GM18526 (cell line): Measurements from ENCODE around the gene FLT1.

ENCODE experiments used
- POLR2A ChIP-seq: IDR thresholded peaks from 3 replicates; pipeline ENCODE4 v1.6.1; 2011; ENCODE audit not compliant: insufficient read length; ENCODE audit errors: extremely low read depth

Gene FLT1

DNA sequence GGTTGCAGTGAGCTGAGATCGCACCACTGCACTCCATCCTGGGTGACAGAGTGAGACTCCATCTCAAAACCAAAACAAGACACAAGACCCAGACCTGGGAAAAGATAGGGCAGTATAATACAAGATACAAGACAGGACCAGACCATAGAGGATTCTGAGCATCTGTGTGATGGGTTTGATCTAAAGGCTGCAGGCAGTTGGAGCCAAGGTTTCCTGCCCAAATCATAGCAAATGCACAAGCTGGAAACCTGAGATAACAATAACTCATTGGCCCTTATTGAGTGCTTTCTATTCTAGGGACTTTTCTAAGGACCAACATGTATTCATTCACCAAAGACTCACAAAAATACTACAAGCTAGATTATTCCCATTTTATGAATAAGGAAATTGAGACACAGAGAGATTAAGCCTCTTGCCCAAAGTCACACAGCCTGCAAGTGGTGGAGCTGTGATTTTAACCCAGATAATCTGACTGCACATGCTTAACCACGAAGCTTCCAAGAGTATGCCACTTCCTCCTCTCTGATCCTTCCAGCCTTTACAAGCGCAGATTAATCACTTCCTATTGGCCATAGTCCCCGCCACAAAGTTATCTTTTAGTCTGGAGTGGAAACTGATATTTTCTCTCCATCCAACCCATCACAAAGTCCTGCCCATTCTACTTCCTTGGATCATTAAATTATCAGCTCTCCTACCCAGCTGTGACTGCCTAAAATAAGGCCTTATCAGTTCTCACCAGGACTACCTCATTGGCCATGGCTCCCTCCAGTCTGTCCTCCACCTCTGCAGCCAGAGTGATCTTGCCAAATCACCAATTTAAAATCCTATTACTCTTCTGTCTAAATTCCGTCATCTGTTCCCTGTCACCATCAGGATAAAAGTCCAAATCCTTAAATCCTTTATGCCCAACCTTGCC is 147.2 kb downstream of the FLT1 start:
- TF ChIP-seq POLR2A: no peak

DNA sequence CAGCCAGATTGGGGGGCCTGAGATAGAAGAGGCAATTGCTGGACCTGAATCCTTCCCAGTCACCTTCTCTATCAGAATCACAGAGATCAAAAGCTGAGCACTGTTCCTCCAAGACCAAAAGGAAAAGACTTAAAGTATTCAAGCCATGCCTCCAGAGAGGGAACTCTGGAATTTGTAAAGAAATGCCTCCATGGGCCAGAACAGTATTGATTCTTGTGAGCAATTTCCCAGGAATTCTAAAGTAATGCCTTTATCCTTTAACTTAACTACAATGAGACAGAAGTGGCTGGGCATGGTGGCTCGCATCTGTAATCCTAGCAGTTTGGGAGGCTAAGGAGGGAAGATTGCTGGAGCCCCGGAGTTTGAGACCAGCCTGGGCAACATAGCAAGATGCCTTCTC is 148.8 kb downstream of the FLT1 start:
- no peak for TF ChIP-seq POLR2A

- no peak for TF ChIP-seq POLR2A
Observed at GRCh38 chr13:28344163-28344562, 150.8 kb downstream of the FLT1 start.

DNA sequence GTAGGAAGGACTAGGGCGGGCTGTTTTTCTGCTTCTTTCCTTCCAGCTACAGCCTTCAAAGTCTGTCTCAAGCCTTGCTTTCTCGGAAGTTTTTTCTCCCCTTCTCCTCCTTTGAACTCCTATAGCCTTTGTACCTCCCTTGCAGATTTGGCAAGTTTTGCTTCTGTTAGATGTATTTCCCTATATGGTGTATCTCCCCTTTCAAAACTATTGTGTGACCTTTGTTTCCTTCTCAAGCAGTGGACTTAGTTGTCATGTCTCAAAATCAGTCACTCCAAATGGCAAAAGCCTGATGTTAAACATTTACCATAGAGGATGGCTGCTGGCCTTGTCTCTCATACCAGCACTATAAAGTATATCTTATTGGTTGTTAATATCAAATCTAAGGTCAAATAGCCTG is 152.7 kb downstream of the FLT1 start:
- TF ChIP-seq POLR2A: no peak

GRCh38 chr13:28340272-28340793 is 154.6 kb downstream of the FLT1 start:
- TF ChIP-seq POLR2A: no peak

DNA sequence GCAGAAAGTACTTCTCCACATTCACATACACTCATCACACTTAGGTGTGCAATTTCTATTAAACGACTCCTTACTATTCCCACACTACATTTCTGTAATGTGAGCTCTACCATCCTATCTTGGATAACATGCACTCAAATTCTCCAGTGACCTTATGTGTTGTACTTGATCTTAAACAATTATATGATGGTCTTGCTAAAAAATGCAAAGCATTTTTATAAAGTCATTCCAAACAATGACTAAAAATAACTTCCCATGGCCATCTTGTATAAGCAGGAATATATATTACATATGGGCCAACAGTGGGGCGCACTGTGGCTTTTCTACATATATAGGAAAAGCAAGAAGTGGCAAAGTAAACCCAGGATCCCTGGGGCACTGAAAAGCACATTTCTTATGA is 155.5 kb downstream of the FLT1 start:
- TF ChIP-seq POLR2A: no peak

DNA sequence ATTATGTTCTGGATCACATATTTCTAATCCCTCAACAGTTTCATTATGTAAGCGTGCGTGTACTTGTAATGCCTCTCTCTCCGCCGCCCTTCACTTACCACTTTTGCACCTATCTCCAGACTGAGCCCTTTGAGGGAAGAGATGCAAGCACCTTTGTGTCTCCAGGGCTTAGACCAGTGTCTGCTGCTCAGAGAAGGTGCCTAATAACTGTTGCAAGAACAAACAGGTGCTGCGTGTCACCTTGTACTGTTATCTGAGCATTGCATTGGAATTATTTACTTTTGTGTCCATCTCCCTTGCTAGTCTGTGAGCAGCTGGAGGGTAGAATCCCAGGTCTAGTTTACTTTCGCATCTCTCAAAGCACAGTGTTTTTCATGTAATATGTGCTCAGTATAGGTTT is 156.2 kb downstream of the FLT1 start:
- no peak for TF ChIP-seq POLR2A

GRCh38 chr13:28338006-28338574 is 156.8 kb downstream of the FLT1 start:
- TF ChIP-seq POLR2A: no peak

- no peak for TF ChIP-seq POLR2A
Observed at GRCh38 chr13:28337166-28338005, 157.5 kb downstream of the FLT1 start.

DNA sequence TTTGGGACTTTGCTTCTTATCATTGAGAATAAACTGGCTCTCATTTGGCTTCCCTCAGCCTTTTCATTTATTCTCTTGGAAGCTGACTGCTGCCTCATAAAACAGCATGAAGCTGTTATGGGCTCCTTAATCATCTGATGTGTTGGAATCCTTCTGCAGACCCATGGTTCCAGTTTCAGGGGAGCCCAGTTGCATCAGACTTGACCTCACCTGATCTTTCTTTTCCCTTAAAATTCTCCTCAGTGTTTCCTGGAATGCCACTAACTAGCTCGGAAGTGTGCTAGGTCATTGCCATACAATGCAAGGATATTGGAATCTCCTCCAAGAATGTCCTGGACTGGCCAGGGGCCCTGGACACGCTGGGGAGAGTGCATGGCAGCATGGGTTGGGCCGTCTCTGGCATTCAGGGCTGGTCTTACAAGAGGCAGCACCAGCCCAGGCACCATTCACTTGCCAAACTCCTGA is 158.7 kb downstream of the FLT1 start:
- no peak for TF ChIP-seq POLR2A

DNA sequence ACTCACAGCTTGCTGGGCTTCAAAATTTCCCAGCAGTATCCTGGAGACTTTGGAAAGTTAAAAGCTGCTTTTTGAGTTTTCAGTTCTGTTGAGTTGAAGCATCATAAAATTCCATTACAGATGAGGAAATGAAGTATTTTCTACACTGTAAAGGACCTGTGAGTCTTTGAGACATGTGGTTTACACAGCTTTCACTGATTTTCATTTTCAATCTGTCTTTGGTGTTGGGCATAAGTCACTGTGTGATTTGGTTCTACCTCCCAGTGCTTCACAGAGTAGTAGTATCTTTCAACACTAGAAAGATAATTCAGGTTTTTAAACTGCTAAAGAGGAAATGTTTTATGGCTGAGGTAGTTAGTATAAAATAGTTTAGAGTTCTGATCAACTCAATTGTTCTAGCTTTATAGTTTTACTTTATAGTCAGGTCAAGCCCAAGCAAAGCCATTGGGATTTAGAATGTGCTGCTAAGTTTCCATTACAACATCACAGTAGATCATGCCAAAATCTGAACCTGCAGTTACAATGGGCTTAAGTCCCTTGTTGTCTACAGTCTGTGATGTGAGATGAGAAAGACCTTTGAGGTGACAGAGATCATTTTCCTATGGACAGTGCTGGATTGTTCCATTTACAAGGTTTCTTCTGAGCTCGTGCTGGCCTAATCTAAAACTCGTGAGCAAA is 161.6 kb downstream of the FLT1 start:
- no peak for TF ChIP-seq POLR2A

- no peak for TF ChIP-seq POLR2A
Observed at GRCh38 chr13:28329395-28330158, 165.4 kb downstream of the FLT1 start.

GRCh38 chr13:28328271-28328607 is 166.7 kb downstream of the FLT1 start:
- TF ChIP-seq POLR2A: no peak
